ENCODE results near the gene TBC1D22A. TPM values are rescaled to one million over a fixed set of nuclear protein-coding genes. Genes with fewer than 3 reads are reported as not detected.

TBC1D22A gene
- total and polyA plus RNA-seq, 10 of the 15 experiments (the other 5 are each of a cell fraction or from before 2014, with no cell fraction given) = 0.63 to 44.7 (median 27.4) TPM

DNA sequence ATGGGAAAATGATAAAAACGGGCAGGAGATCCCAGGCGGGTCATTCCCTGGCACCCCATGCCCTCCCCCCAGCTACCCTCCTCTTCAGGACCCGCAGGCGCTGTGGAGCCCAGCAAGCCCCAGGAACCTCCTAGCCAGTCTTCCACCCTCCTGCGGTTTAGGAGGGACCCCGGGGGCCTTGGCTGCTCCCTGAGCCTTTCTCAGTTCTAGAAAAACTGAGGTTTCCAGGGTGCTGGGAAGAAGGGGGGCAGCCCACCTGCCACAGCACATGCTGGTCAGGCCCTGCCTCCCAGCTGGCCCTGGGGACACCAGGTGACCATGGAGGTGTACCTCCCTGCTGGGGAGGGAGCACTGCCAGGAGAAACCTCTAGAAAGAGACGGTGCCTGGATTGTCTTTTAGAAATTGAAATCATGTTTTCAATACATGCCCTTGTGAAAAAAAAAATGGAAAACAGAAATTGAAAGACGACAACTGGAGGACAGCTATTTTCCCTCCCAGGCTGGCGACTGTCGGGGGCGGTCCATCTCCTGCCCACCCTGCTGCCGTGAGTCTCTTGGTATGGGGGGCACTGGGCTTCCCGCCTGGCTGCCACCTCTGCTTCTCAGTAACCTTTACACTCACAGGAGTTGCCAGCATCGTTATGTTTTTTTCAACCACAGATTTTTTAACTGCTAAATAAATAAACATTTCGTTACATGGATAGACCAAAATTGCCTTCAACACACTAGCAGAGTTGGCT, 398.5 kb downstream of the TBC1D22A start:
- ChIA-PET RAD21 (ENCODE audit: unreplicated experiment) (no interaction called here), SMC1A (ENCODE audit: uncharacterized antibody, unreplicated experiment) (no interaction called here), POLR2A (no interaction called here), CTCF (no interaction called here)
- Histone ChIP-seq H3K27ac (ENCODE audit: control insufficient read depth, insufficient read depth) (no peak overlapping the region), H3K9me3 (replicated peaks; ENCODE audit: control insufficient read depth, insufficient read depth, low read length) (no peaks in the 10 kb centered on the region), H3K79me2 (ENCODE audit: control insufficient read depth, insufficient read depth, low read length) (no peaks in the 10 kb centered on the region), H3K27me3 (replicated peaks in 1 of 2; ENCODE audit: control insufficient read depth in 2 of 2, insufficient read depth in 2 of 2, low read length in 1 of 2) (no peaks in the 10 kb centered on the region), H3K4me1 (ENCODE audit: control insufficient read depth, insufficient read depth, low read length) (no peaks in the 10 kb centered on the region), H3K4me2 (ENCODE audit: control insufficient read depth, insufficient read depth) (no peak overlapping the region), H3K36me3 (ENCODE audit: control insufficient read depth in 2 of 2, insufficient read depth in 2 of 2, low read length in 1 of 2) (peaks cover 3 to 8% of the 10 kb centered on the region in 2 experiments), H3K9ac (ENCODE audit: control insufficient read depth, insufficient read depth, low read length) (no peak overlapping the region), H3K4me3 (no peak overlapping the region), H4K20me1 (ENCODE audit: control insufficient read depth, insufficient read depth) (no peaks in the 10 kb centered on the region), H2AFZ (ENCODE audit: control insufficient read depth, low read depth, low read length) (no peak overlapping the region)
- ATAC-seq (no peak), FAIRE-seq (no peak), DNase-seq (ENCODE audit: low read depth, low spot score) (no peak)
- intact Hi-C loops (cut with micrococcal nuclease; ENCODE audit: unreplicated experiment) = no loop called here
- WGBS (ENCODE audit: insufficient coverage, insufficient replicate concordance, low lambda C conversion rate, missing lambda C conversion rate) = 82% methylated on average over 15 of the region's 15 CpGs
- in situ Hi-C loops (cut with MboI) = no loop called here
- BruUV-seq (replicated peaks) = no TSS peak
- no peak for TF ChIP-seq NFYA (IDR thresholded peaks at IDR 0.05; ENCODE audit: borderline replicate concordance, low read depth, low read length)
- TF ChIP-seq GATAD2B (conservative IDR thresholded peaks at IDR 0.05; ENCODE audit: low read depth) = no peak
- TF ChIP-seq MTA3 (IDR thresholded peaks at IDR 0.05; ENCODE audit: borderline replicate concordance, low read length) = no peak
- TF ChIP-seq ZSCAN29 (IDR thresholded peaks at IDR 0.05) = no peak
- TF ChIP-seq, protein P1, sequence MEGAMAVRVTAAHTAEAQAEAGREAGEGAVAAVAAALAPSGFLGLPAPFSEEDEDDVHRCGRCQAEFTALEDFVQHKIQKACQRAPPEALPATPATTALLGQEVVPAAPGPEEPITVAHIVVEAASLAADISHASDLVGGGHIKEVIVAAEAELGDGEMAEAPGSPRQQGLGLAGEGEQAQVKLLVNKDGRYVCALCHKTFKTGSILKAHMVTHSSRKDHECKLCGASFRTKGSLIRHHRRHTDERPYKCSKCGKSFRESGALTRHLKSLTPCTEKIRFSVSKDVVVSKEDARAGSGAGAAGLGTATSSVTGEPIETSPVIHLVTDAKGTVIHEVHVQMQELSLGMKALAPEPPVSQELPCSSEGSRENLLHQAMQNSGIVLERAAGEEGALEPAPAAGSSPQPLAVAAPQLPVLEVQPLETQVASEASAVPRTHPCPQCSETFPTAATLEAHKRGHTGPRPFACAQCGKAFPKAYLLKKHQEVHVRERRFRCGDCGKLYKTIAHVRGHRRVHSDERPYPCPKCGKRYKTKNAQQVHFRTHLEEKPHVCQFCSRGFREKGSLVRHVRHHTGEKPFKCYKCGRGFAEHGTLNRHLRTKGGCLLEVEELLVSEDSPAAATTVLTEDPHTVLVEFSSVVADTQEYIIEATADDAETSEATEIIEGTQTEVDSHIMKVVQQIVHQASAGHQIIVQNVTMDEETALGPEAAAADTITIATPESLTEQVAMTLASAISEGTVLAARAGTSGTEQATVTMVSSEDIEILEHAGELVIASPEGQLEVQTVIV (IDR thresholded peaks at IDR 0.05; ENCODE audit: borderline replicate concordance, partially characterized antibody) = no peak
- no peak for TF ChIP-seq RUNX3 (IDR thresholded peaks at IDR 0.05; ENCODE audit: low read length)
- TF ChIP-seq KLF5 (IDR thresholded peaks at IDR 0.05; ENCODE audit: partially characterized antibody) = no peak
- no peak for TF ChIP-seq EP300 (IDR thresholded peaks at IDR 0.05; ENCODE audit: borderline replicate concordance in 1 of 2, control insufficient read depth in 1 of 2, low read depth in 2 of 2, low read length in 2 of 2)

All from GM12878 (cell line).